ENCODE data around the gene ANKRD61. TPM values are rescaled to one million over a fixed set of nuclear protein-coding genes. Genes with fewer than 3 reads are reported as not detected.
"Not testable (repeated sequence)": the region's sequence is repeated elsewhere in the genome, so short reads cannot be mapped to it uniquely, and the experiment has no call there.

ANKRD61 gene
- total RNA-seq, 1 donor: not detected

DNA sequence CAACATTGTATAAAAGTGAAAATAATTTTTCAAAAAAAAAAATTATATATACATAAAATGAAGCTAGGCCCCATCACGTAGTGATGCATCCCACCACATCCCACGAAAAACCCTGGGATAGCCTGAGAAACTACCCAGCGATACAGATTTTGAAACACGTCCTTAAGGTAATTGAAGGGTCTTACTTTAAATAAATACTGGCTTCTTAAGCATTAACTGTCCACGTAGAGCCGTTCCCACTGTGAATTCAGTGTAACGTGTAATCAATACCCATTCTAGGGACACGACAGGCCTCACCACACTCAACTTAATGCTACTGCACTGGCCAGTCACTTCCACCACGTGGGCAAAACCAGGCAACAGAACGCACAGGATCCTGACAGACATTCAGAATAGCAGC lies 4.0 kb downstream of the ANKRD61 start:
- TF ChIP-seq, protein P1, sequence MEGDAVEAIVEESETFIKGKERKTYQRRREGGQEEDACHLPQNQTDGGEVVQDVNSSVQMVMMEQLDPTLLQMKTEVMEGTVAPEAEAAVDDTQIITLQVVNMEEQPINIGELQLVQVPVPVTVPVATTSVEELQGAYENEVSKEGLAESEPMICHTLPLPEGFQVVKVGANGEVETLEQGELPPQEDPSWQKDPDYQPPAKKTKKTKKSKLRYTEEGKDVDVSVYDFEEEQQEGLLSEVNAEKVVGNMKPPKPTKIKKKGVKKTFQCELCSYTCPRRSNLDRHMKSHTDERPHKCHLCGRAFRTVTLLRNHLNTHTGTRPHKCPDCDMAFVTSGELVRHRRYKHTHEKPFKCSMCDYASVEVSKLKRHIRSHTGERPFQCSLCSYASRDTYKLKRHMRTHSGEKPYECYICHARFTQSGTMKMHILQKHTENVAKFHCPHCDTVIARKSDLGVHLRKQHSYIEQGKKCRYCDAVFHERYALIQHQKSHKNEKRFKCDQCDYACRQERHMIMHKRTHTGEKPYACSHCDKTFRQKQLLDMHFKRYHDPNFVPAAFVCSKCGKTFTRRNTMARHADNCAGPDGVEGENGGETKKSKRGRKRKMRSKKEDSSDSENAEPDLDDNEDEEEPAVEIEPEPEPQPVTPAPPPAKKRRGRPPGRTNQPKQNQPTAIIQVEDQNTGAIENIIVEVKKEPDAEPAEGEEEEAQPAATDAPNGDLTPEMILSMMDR (IDR thresholded peaks at IDR 0.05; ENCODE audit: extremely low read depth, low read depth, low read length): no peak
- peaks cover 16% of the 10 kb centered on the region for H3K79me2 ChIP-seq (ENCODE audit: insufficient read depth, low read length)
- no peak overlapping the region for H3K4me3 ChIP-seq (ENCODE audit: insufficient read depth, low read length)
- H3K4me2 ChIP-seq (ENCODE audit: insufficient read depth, low read length): no peak overlapping the region
- no peak overlapping the region for H2AFZ ChIP-seq (ENCODE audit: low read length)
- H3K27me3 ChIP-seq (ENCODE audit: insufficient read depth, low read length): no peaks in the 10 kb centered on the region
- no peak overlapping the region for H3K27ac ChIP-seq (ENCODE audit: low read depth, low read length)
- H3K4me1 ChIP-seq (ENCODE audit: insufficient read depth, low read length): no peaks in the 10 kb centered on the region
- H3K36me3 ChIP-seq (ENCODE audit: insufficient read depth, low read length): peaks cover 58% of the 10 kb centered on the region
- no peaks in the 10 kb centered on the region for H3K9me3 ChIP-seq (ENCODE audit: low read depth, low read length)
- no peaks in the 10 kb centered on the region for H4K20me1 ChIP-seq (ENCODE audit: insufficient read depth, low read length)
- no peak for DNase-seq (ENCODE audit: insufficient read length, low spot score, missing footprints)

DNA sequence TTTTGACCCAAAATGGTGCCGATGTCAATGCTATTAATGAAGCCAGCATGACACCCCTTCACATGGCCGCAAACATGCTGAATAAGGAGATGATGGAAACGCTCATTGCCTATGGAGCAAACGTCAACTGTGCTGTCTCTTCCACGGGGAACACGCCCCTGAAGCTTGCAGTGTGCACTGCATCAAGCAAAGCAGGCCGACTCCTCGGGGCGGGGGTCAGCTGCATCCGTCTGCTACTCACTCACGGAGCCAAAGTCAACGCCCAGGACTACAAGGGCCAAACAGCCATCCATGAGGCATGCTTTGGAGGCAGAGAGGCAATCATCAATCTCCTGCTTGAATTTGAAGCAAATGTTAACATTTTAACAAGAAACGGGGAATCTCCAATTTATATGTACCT lies 4.5 kb downstream of the ANKRD61 start:
- no peaks in the 10 kb centered on the region for H3K9me3 ChIP-seq (ENCODE audit: low read depth, low read length)
- DNase-seq (ENCODE audit: insufficient read length, low spot score, missing footprints): no peak
- H3K79me2 ChIP-seq (ENCODE audit: insufficient read depth, low read length): peaks cover 16% of the 10 kb centered on the region
- H4K20me1 ChIP-seq (ENCODE audit: insufficient read depth, low read length): no peaks in the 10 kb centered on the region
- no peak overlapping the region for H3K4me2 ChIP-seq (ENCODE audit: insufficient read depth, low read length)
- H3K4me1 ChIP-seq (ENCODE audit: insufficient read depth, low read length): no peaks in the 10 kb centered on the region
- H3K4me3 ChIP-seq (ENCODE audit: insufficient read depth, low read length): no peak overlapping the region
- no peak overlapping the region for H3K27ac ChIP-seq (ENCODE audit: low read depth, low read length)
- TF ChIP-seq, protein P1 (IDR thresholded peaks at IDR 0.05; ENCODE audit: extremely low read depth, low read depth, low read length): no peak
- peaks cover 63% of the 10 kb centered on the region for H3K36me3 ChIP-seq (ENCODE audit: insufficient read depth, low read length)
- H2AFZ ChIP-seq (ENCODE audit: low read length): no peak overlapping the region
- H3K27me3 ChIP-seq (ENCODE audit: insufficient read depth, low read length): no peaks in the 10 kb centered on the region

DNA sequence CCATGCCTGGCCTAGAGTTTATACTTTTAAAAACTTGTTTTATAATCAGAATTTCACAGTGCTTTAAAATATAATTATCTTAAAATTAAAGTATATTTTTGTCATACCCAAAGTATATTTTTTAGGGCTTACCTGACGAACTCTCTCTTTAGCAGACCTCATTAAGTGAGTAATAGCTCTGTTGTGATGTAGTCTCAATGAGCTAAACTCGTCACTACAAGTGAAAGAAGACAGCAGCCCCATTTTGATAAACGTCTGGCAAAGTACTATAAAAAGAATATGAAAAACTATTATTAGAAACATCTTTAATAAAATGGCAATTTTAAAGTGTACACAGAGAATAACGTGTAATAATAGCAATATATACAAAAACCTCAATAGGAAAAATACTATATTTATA lies 18.6 kb downstream of the ANKRD61 start:
- Histone ChIP-seq H3K27me3 (ENCODE audit: insufficient read depth, low read length) (no peaks in the 10 kb centered on the region), H3K36me3 (ENCODE audit: insufficient read depth, low read length) (peaks cover 65% of the 10 kb centered on the region), H4K20me1 (ENCODE audit: insufficient read depth, low read length) (peaks cover 6% of the 10 kb centered on the region), H3K79me2 (ENCODE audit: insufficient read depth, low read length) (peaks cover 16% of the 10 kb centered on the region), H3K9me3 (ENCODE audit: low read depth, low read length) (no peaks in the 10 kb centered on the region), H3K27ac (ENCODE audit: low read depth, low read length) (no peak overlapping the region), H2AFZ (ENCODE audit: low read length) (no peak overlapping the region), H3K4me1 (ENCODE audit: insufficient read depth, low read length) (no peaks in the 10 kb centered on the region), H3K4me2 (ENCODE audit: insufficient read depth, low read length) (no peak overlapping the region), H3K4me3 (ENCODE audit: insufficient read depth, low read length) (no peak overlapping the region)
- TF ChIP-seq, protein P1 (IDR thresholded peaks at IDR 0.05; ENCODE audit: extremely low read depth, low read depth, low read length): no peak
- no peak for DNase-seq (ENCODE audit: insufficient read length, low spot score, missing footprints)

DNA sequence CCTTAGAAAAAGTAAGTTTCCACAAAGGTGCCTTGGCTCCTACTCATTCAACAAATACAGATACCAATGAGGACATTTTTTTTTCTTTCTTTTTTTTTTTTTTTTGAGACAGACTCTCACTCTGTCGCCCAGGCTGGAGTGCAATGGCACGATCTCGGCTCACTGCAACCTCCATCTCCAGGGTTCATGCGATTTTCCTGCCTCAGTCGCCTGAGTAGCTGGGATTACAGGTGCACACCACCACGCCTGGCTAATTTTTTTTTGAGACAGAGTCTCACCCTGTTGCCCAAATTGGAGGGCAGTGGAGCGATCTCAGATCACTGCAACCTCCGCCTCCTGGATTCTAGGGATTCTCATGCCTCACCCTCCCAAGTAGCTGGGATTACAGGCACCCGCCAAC lies 20.0 kb downstream of the ANKRD61 start:
- not testable (repeated sequence) for H3K4me2 ChIP-seq (ENCODE audit: insufficient read depth, low read length); H4K20me1 ChIP-seq (ENCODE audit: insufficient read depth, low read length); H3K27me3 ChIP-seq (ENCODE audit: insufficient read depth, low read length); H3K9me3 ChIP-seq (ENCODE audit: low read depth, low read length); H3K4me1 ChIP-seq (ENCODE audit: insufficient read depth, low read length); H2AFZ ChIP-seq (ENCODE audit: low read length); H3K4me3 ChIP-seq (ENCODE audit: insufficient read depth, low read length); DNase-seq (ENCODE audit: insufficient read length, low spot score, missing footprints); H3K27ac ChIP-seq (ENCODE audit: low read depth, low read length)
- Histone ChIP-seq H3K79me2 (ENCODE audit: insufficient read depth, low read length) (peaks cover 30% of the 10 kb centered on the region), H3K36me3 (ENCODE audit: insufficient read depth, low read length) (peaks cover 54% of the 10 kb centered on the region)

All from osteoblast (primary cell).